GM21737 (cell line): ENCODE data around the gene DCHS2.
"Not testable (repeated sequence)": the region's sequence is repeated elsewhere in the genome, so short reads cannot be mapped to it uniquely, and the experiment has no call there.

Experiments
- ATAC-seq: cut with Tn5 transposase; IDR thresholded peaks from one replicate; pipeline ENCODE4 v1.9.1; 2021; ENCODE audit warnings: mild to moderate bottlenecking, moderate library complexity; ENCODE audit not compliant: unreplicated experiment

DCHS2 gene

GRCh38 chr4:154222875-154223274, 268.7 kb downstream of the DCHS2 start:
- ATAC-seq, result no peak

GRCh38 chr4:154218051-154218450, 273.5 kb downstream of the DCHS2 start:
- no peak for ATAC-seq

DNA sequence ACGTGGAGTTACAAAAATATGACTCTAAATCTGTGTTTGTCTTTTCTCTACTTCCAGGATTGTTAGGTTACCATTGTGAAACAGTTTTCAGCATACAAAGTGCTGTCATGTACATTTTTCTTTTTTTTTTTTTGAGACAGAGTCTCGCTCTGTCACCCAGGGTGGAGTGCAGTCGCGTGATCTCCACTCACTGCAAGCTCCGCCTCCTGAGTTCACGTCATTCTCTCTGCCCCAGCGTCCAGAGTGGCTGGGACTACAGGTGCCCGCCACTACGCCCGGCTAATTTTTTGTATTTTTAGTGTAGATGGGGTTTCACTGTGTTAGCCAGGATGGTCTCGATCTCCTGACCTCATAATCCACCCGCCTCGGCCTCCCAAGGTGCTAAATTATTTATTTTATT, 274.2 kb downstream of the DCHS2 start:
- not testable (repeated sequence) for ATAC-seq

DNA sequence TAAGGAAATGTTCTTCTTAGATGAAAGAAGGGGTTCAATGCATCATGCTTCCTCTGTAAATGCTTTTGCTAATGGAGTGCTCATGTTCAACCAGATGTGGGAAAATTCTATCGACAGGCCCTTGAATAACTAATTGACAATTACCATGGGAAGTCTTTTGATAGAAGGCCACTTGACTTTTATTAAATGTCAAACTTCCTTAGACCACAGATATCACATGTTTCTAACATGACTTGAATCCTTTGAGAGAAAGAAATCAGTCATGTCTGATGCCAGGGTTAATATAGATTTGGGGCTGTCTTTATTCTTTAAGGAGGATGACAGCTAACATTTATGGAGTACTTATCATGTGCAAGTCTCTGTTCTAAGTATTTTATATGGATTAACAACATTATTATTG, 280.1 kb downstream of the DCHS2 start:
- no peak for ATAC-seq

DNA sequence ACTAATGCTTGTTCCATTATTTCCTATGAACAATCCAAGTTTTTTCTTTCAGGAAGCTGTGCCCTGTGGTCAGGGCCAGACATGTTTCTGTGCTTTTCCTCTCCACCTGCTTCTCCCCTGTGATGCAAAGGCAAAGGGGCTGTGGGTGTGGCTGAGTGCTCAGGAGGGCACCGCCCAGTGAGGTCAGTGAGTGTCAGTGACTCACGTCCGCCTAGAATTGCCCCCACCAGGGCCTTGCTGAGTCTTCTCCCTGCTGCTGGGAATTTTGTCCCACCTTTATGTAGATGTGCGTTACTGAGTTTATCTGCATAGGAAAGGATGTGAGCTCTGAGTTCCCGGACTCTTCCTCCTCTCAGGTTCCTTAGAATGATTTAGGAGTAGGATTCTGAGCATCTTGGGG, 283.2 kb downstream of the DCHS2 start:
- no peak for ATAC-seq

GRCh38 chr4:154205471-154205870, 286.1 kb downstream of the DCHS2 start:
- ATAC-seq, result no peak

GRCh38 chr4:154194649-154195048, 296.9 kb downstream of the DCHS2 start:
- no peak for ATAC-seq

DNA sequence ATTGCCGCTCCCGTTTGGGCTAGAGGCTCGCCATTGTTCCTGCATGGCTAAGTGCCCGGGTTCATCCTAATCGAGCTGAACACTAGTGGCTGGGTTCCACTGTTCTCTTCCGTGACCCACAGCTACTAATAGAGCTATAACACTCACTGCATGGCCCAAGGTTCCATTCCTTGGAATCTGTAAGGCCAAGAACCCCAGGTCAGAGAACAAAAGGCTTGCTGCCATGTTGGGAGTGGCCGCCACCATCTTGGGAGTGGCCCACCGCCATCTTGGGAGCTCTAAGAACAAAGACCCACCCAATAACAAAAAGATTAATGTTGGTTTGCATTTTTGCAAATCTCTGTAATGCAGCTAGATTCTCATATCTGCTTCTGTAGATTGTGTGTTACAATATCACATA, 299.0 kb downstream of the DCHS2 start:
- no peak for ATAC-seq

DNA sequence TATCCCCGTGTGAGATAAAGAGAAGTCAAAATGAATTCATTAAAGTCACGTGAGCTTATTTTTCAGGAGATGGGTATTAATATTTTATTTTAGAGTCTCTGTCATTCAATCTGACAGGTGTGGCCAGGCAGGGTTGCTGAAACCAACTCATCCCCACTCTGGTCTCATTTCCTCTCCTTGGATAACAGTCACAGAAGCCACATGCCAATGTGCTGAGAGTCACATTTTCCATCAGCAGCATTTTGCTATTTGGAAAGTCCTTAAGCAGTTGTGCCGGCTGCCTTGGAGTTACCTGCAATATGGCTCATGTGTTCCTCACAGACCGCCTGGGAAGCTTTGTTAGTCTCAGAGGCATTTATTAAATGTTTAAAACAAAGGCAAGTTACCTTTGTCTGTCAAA, 302.3 kb downstream of the DCHS2 start:
- ATAC-seq, result no peak

DNA sequence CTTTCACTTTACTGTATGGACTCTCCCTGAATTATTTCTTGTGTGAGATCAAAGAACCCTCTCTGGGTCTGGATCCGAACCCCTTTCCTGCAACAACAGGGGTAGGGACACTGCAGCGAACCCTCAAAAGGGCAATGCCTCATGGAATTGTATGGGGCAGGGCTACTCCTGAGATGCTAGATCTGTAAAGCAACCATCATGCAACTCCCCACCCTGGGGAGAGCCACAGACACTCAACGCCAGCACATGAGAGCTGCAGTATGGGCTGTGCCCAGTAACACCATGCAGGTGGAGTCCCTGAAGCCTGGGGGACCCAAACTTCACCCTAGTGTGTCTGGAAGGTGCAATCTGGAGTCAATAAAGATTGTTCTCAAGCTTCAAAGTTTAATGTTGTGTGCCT, 304.7 kb downstream of the DCHS2 start:
- no peak for ATAC-seq

- no peak for ATAC-seq
Measured at GRCh38 chr4:154186035-154186434, 305.6 kb downstream of the DCHS2 start.

GRCh38 chr4:154184238-154184637, 307.4 kb downstream of the DCHS2 start:
- no peak for ATAC-seq

DNA sequence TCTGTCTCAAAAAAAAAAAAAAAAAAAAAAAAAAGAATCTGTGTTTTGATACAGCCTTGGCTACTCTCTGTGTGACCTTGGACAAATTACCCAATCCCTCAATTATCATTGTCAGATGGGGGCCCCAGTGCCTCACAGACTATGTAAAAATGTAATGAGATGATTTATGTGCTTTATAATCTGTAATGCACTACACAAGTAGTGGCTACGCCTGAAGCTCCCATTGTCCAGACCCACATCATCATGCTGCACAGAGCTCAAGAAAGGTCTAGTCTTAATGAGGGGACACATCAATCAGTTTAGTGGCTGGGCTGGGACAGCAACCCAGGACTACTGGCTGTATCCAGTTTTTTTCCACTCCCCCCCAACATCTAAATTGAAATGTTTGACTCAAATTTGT, 308.3 kb downstream of the DCHS2 start:
- ATAC-seq, result no peak
